GM18499 (cell line): ENCODE results near the gene SLC22A2.

Experiments used
- ATAC-seq: cut with Tn5 transposase; IDR thresholded peaks from one replicate; pipeline ENCODE4 v1.9.1; 2021; ENCODE audit warnings: moderate number of reproducible peaks; ENCODE audit not compliant: insufficient read depth, unreplicated experiment

The SLC22A2 gene

GRCh38 chr6:160173806-160174527 lies 84.7 kb downstream of the SLC22A2 start:
- no peak for ATAC-seq

- no peak for ATAC-seq
These were observed 85.9 kb downstream of the SLC22A2 start for GRCh38 chr6:160172704-160173103.

- no peak for ATAC-seq
These were observed 88.5 kb downstream of the SLC22A2 start for GRCh38 chr6:160170018-160170680.

- ATAC-seq = no peak
These were observed 90.8 kb downstream of the SLC22A2 start for GRCh38 chr6:160167604-160168399.
